Nephron progenitor cell (in vitro differentiated cells): ENCODE measurements around the gene DNM1.

ENCODE experiments used
- DNase-seq: peaks from one replicate; pipeline ENCODE4 v3.0.0; 2021
- H3K27ac Mint-ChIP-seq: 2 replicates; pipeline ENCODE4 v1.8.0; 2021; ENCODE audit warnings: mild to moderate bottlenecking, moderate library complexity, mixed read lengths
- H3K27me3 Mint-ChIP-seq: 2 replicates; pipeline ENCODE4 v1.8.0; 2021; ENCODE audit warnings: mild to moderate bottlenecking, low read depth, mixed read lengths; ENCODE audit not compliant: poor library complexity
- H3K36me3 Mint-ChIP-seq: 2 replicates; pipeline ENCODE4 v1.8.0; 2021; ENCODE audit warnings: low read depth, mixed read lengths
- H3K4me1 Mint-ChIP-seq: 2 replicates; pipeline ENCODE4 v1.8.0; 2021; ENCODE audit warnings: mixed read lengths
- H3K4me3 Mint-ChIP-seq: 2 replicates; pipeline ENCODE4 v1.8.0; 2021; ENCODE audit warnings: mild to moderate bottlenecking, moderate library complexity, mixed read lengths
- H3K9me3 Mint-ChIP-seq: 2 replicates; pipeline ENCODE4 v1.8.0; 2021; ENCODE audit warnings: mild to moderate bottlenecking, moderate library complexity, mixed read lengths
- TF ChIP-seq, protein P1 (sequence below): fragments of 200-600 bp; sonication (generic); IDR thresholded peaks from 2 replicates; pipeline ENCODE4 v1.5.0; 2021; ENCODE audit warnings: antibody characterized with exemption

DNM1 gene

DNA sequence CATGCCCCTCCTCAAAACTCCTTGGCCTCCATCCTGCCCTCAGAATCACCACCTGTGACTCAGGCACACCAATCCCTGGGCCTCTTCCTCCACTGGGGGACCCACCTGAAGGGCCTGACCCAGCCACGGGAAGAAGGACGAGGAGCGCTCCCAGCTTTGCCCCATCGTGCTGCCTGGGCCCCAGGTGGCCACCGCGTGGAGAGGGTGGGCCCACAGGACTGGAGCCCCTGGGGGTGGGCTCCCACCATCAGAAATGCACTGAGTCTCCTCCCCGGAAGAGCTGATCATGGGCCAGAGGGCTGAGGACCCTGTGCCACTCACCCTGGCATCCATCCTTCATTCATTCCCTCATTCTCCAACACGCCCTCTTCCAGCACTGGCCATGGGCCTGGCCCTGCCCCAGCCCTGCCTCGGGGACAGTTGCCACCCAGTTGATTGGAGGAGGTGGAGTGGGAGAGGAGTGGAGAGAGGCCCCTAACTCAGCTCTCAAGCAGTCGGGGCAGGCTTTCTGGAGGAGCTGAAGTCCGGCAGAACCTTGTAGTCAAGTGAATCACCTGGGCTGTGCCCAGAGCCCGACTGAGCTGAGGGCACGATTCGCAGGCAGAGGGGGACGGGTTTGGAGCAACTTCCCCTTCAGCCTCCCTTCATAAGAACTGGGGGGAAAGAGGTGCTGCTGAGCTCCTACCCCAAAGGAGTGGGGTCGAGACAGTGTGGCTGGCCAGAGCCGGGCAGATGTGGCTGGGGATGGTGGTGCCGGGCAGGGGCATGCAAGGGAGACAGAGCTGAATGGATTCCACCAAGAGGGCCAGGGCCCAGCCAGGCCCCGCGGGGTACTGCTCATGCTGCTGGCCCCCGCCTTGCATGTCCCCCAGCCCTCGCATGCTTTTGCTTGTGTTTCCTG lies 29.6 kb downstream of the DNM1 start:
- DNase-seq = no peak
- Mint-ChIP-seq H3K27ac (no peak overlapping the region), H3K4me3 (no peak overlapping the region), H3K36me3 (peaks cover 31% of the 10 kb centered on the region), H3K4me1 (peaks cover 6% of the 10 kb centered on the region), H3K27me3 (peaks cover 13% of the 10 kb centered on the region), H3K9me3 (no peaks in the 10 kb centered on the region)
- TF ChIP-seq, protein P1, sequence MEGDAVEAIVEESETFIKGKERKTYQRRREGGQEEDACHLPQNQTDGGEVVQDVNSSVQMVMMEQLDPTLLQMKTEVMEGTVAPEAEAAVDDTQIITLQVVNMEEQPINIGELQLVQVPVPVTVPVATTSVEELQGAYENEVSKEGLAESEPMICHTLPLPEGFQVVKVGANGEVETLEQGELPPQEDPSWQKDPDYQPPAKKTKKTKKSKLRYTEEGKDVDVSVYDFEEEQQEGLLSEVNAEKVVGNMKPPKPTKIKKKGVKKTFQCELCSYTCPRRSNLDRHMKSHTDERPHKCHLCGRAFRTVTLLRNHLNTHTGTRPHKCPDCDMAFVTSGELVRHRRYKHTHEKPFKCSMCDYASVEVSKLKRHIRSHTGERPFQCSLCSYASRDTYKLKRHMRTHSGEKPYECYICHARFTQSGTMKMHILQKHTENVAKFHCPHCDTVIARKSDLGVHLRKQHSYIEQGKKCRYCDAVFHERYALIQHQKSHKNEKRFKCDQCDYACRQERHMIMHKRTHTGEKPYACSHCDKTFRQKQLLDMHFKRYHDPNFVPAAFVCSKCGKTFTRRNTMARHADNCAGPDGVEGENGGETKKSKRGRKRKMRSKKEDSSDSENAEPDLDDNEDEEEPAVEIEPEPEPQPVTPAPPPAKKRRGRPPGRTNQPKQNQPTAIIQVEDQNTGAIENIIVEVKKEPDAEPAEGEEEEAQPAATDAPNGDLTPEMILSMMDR = no peak

DNA sequence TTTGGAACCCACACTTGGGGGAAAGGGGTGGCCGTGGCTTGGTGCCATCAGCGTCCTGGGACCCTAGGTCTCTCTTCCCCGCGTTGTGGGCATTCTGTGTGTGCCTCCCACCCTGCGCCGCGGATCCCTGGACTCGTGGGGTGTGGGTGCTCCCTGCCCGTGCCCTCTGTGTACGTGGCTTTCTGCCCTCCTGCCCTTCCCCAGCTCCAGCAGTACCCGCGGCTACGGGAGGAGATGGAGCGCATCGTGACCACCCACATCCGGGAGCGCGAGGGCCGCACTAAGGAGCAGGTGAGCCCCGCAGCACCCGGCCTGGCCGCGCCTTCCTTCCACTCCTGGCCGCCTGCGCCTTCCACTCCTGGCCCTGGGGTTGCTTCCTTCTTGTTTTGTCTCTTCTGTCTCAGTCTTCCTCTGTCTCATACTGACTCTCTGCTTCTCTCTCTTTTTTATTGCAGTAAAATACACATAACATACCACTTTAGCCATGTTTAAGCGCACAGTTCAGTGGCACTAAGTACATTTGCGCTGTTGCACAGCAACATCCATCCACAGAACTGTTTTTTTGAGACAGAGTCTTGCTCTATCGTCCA lies 30.7 kb downstream of the DNM1 start:
- Mint-ChIP-seq H3K27me3 (peaks cover 9% of the 10 kb centered on the region), H3K27ac (peak overlapping the region; percentile 14), H3K36me3 (peaks cover 30% of the 10 kb centered on the region), H3K4me3 (no peak overlapping the region), H3K4me1 (peaks cover 6% of the 10 kb centered on the region), H3K9me3 (no peaks in the 10 kb centered on the region)
- no peak for DNase-seq
- TF ChIP-seq, protein P1 = no peak

DNA sequence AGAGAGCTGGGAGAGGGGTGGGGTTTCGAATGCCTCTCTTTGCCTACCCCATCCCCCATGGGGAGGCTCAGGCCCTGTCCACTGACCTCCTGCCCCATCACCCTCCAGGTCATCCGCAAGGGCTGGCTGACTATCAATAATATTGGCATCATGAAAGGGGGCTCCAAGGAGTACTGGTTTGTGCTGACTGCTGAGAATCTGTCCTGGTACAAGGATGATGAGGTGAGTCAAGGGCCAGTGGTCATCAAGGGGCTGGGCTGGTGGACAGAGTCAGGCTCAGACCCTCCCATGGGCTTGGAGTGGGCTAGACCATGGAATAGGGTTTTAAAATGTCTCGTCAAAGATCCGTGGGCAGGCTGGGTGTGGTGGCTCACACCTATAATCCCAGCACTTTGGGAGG lies 38.9 kb downstream of the DNM1 start:
- DNase-seq = no peak
- peaks cover 26% of the 10 kb centered on the region for H3K36me3 Mint-ChIP-seq
- peaks cover 4% of the 10 kb centered on the region for H3K27me3 Mint-ChIP-seq
- H3K27ac Mint-ChIP-seq = peak overlapping the region; percentile 31
- peak overlapping the region; percentile 18 for H3K4me3 Mint-ChIP-seq
- H3K9me3 Mint-ChIP-seq = no peaks in the 10 kb centered on the region
- peaks cover 49% of the 10 kb centered on the region for H3K4me1 Mint-ChIP-seq
- TF ChIP-seq, protein P1 = no peak

DNA sequence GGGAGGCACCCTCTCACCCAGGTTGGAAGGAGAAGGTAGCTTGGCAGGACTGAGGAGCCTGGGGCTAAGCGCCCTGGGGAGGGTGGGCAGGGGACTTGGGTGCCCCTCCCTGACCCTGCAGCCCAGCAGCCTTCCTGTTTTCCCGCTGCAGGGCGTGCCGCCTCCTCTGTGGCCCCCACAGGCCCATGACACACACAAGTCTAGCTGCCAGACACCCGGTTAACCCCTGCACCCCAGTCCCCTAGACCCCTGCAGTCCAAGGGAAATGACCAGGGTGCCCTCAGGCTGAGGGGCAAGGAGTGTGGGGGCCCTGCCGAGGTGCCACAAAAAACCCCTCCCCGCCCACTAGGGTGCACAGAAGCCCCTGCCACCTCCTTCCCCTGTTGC lies 39.6 kb downstream of the DNM1 start:
- no peak for DNase-seq
- Mint-ChIP-seq H3K27ac (no peak overlapping the region), H3K4me1 (peaks cover 54% of the 10 kb centered on the region), H3K27me3 (peaks cover 4% of the 10 kb centered on the region), H3K36me3 (peaks cover 24% of the 10 kb centered on the region), H3K9me3 (no peaks in the 10 kb centered on the region), H3K4me3 (no peak overlapping the region)
- TF ChIP-seq, protein P1 = no peak

DNA sequence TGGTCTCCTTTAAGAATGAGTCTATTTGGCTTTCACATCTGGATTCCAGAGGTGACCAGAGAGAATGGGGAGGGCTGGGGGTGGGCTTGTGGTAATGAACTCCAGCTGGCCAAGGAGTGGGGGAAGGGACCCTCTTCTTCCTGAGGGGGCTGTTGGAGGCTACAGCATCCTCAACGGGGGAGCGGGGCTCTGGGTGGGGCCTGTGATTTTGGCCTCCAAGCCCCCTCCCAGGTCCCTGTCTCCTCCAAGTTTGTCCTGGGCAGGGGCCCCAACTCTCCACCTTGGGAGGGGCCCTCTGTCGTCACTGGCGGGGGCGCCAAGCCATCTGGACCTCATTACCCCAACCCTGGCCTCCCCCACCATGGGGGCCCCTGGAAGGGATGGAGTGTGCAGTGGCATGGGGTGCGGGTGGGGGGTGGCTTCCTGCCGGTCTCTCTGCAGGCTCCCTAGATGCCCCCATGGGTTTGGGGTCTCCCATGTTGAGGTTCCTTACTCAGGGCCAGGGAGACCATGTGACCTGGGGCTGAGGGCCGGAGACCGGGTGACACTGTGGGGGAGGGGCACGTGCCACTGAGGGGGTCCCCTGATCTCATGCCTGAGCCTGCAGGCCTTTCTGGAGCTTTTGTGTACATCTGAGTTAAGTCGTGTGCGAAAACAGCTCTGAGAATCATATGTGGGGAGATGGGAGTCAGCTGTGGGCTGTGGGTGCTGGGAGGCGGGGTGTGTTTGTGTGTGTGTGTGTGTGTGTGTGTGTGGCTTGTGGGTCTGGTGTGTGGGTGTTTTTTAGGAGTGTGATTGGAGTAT lies 40.2 kb downstream of the DNM1 start:
- TF ChIP-seq, protein P1 = no peak
- peaks cover 26% of the 10 kb centered on the region for H3K36me3 Mint-ChIP-seq
- no peak for DNase-seq
- H3K4me3 Mint-ChIP-seq = peak overlapping the region; percentile 69
- H3K4me1 Mint-ChIP-seq = peaks cover 54% of the 10 kb centered on the region
- H3K9me3 Mint-ChIP-seq = no peaks in the 10 kb centered on the region
- H3K27ac Mint-ChIP-seq = peak overlapping the region; percentile 88
- peaks cover 4% of the 10 kb centered on the region for H3K27me3 Mint-ChIP-seq
